ENCODE data around the gene KIF5A. TPM values are rescaled to one million over a fixed set of nuclear protein-coding genes. Genes with fewer than 3 reads are reported as not detected.

Gene KIF5A
- total and polyA plus RNA-seq, 3 experiments from 2014 or later, result 0.12 to 2.1 (median 1.8) TPM

DNA sequence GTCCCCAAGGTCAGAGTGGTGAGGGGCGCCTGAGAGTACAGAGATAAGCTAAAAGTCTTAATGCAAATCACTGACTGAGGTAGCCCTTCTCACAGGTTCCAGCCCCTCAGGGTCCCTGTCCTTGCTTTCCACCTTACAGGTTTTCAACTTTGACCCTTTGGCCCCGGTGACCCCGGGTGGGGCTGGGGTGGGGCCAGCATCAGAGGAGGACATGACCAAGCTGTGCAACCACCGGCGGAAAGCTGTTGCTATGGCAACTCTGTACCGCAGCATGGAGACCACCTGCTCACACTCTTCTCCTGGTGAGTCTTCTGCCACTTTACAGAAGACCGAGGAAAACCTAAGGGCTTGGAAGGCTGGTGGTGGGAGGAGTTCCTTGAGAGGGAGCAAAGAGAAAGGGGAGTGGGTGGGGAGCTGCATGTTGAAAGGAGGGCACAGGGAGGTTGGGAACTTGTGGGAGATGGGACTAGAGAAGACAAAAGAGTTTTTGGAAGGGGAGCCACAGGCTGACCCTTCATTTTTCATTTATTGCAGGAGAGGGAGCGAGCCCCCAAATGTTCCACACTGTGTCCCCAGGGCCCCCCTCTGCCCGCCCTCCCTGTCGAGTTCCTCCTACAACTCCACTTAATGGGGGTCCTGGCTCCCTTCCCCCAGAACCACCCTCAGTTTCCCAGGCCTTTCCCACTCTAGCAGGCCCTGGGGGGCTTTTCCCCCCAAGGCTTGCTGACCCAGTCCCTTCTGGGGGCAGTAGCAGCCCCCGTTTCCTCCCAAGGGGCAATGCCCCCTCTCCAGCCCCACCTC, 24.8 kb upstream of the KIF5A start:
- peaks cover 36% of the 10 kb centered on the region for H3K4me1 ChIP-seq (ENCODE audit: insufficient read depth, low read length)
- no peak overlapping the region for H3K4me3 ChIP-seq (ENCODE audit: low read length)
- peak overlapping the region in 6 of 7 donors; percentile 87 to 96 (median 93) for H3K4me3 Mint-ChIP-seq
- peaks cover 31 to 54% (median 34%) of the 10 kb centered on the region in 3 donors for H3K4me1 Mint-ChIP-seq
- H3K36me3 ChIP-seq (ENCODE audit: insufficient read depth, low read length), result peaks cover 27% of the 10 kb centered on the region
- peak overlapping the region; percentile 74 for H3K27ac ChIP-seq (ENCODE audit: low read depth, low read length)
- no peaks in the 10 kb centered on the region for H3K9me3 ChIP-seq (ENCODE audit: low read length)
- H3K9me3 Mint-ChIP-seq, result peaks cover 0 to 4% (median 0%) of the 10 kb centered on the region in 5 donors
- DNase-seq, result no peak
- POLR2A ChIA-PET, result interaction anchor here (1.0 to 1.5 kb wide), 2 partner anchors 22 to 47 kb away, joined by 3 to 4 read pairs; partner anchors contain the start of gene DCTN2
- H3K36me3 Mint-ChIP-seq, result peaks cover 0 to 64% (median 3%) of the 10 kb centered on the region in 3 donors
- H3K27ac Mint-ChIP-seq, result peak overlapping the region in 7 of 8 donors; percentile 87 to 100 (median 95)
- H3K27me3 ChIP-seq (ENCODE audit: insufficient read depth, low read length, poor library complexity, severe bottlenecking), result no peaks in the 10 kb centered on the region
- peaks cover 0 to 3% of the 10 kb centered on the region in 2 donors for H3K27me3 Mint-ChIP-seq
- CTCF ChIA-PET, result interaction anchor here (0.7 to 2.6 kb wide), 7 partner anchors 21 to 66 kb away, joined by 4 to 9 read pairs (median 5); partner anchors contain the start of gene GLI1

DNA sequence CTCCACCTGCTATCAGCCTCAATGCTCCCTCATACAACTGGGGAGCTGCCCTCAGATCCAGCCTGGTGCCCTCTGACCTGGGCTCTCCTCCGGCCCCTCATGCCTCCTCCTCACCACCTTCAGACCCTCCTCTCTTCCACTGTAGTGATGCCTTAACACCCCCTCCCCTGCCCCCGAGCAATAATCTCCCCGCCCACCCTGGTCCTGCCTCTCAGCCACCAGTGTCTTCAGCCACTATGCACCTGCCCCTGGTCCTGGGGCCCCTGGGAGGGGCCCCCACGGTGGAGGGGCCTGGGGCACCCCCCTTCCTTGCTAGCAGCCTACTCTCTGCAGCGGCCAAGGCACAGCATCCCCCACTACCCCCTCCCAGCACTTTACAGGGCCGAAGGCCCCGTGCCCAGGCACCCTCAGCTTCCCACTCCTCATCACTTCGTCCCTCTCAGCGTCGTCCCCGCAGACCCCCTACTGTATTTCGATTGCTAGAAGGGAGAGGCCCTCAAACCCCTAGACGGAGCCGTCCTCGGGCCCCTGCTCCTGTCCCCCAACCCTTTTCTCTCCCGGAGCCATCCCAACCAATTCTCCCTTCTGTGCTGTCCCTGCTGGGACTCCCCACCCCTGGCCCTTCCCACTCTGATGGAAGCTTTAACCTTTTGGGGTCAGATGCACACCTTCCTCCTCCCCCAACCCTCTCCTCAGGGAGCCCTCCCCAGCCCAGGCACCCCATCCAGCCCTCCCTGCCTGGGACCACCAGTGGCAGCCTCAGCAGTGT, 24.0 kb upstream of the KIF5A start:
- Mint-ChIP-seq H3K36me3 (peaks cover 0 to 69% (median 5%) of the 10 kb centered on the region in 3 donors), H3K4me3 (peak overlapping the region in 2 of 7 donors; percentile 18 to 20), H3K27ac (peak overlapping the region in 2 of 8 donors; percentile 58 to 61), H3K9me3 (peaks cover 0 to 4% (median 0%) of the 10 kb centered on the region in 5 donors), H3K27me3 (peaks cover 0 to 3% of the 10 kb centered on the region in 2 donors), H3K4me1 (peaks cover 31 to 47% (median 31%) of the 10 kb centered on the region in 3 donors)
- no peak overlapping the region for H3K27ac ChIP-seq (ENCODE audit: low read depth, low read length)
- H3K4me1 ChIP-seq (ENCODE audit: insufficient read depth, low read length), result peaks cover 36% of the 10 kb centered on the region
- no peak for DNase-seq
- H3K27me3 ChIP-seq (ENCODE audit: insufficient read depth, low read length, poor library complexity, severe bottlenecking), result no peaks in the 10 kb centered on the region
- H3K4me3 ChIP-seq (ENCODE audit: low read length), result no peak overlapping the region
- ChIA-PET POLR2A (no interaction called here), CTCF (no interaction called here)
- no peaks in the 10 kb centered on the region for H3K9me3 ChIP-seq (ENCODE audit: low read length)
- H3K36me3 ChIP-seq (ENCODE audit: insufficient read depth, low read length), result peaks cover 32% of the 10 kb centered on the region

DNA sequence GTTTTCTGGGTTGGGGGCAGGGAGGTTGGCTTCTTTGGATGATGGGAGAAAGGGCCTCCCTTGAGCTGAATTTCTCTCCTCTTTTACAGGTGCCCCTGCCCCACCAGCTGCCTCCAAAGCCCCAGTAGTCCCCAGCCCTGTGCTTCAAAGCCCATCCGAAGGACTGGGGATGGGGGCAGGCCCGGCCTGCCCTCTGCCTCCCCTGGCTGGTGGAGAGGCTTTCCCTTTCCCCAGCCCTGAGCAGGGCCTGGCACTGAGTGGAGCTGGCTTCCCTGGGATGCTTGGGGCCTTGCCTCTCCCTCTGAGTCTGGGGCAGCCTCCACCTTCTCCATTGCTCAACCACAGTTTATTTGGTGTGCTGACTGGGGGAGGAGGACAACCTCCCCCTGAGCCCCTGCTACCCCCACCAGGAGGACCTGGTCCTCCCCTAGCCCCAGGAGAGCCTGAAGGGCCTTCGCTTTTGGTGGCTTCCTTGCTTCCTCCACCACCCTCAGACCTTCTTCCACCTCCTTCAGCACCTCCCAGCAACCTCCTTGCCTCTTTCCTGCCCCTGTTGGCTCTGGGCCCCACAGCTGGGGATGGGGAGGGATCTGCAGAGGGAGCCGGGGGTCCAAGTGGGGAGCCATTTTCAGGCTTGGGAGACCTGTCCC, 23.2 kb upstream of the KIF5A start:
- Histone ChIP-seq H3K9me3 (ENCODE audit: low read length) (no peaks in the 10 kb centered on the region), H3K4me1 (ENCODE audit: insufficient read depth, low read length) (peaks cover 27% of the 10 kb centered on the region), H3K27ac (ENCODE audit: low read depth, low read length) (no peak overlapping the region), H3K4me3 (ENCODE audit: low read length) (no peak overlapping the region), H3K27me3 (ENCODE audit: insufficient read depth, low read length, poor library complexity, severe bottlenecking) (no peaks in the 10 kb centered on the region), H3K36me3 (ENCODE audit: insufficient read depth, low read length) (peaks cover 40% of the 10 kb centered on the region)
- peaks cover 0 to 3% of the 10 kb centered on the region in 2 donors for H3K27me3 Mint-ChIP-seq
- POLR2A ChIA-PET, result interaction anchor here (1.0 kb wide), 1 partner anchor 49 kb away, joined by 4 read pairs; no protein-coding TSS in a partner anchor
- H3K27ac Mint-ChIP-seq, result peak overlapping the region in 2 of 8 donors; percentile 64 to 96
- peaks cover 0 to 77% (median 5%) of the 10 kb centered on the region in 3 donors for H3K36me3 Mint-ChIP-seq
- DNase-seq, result no peak
- H3K9me3 Mint-ChIP-seq, result peaks cover 0 to 4% (median 0%) of the 10 kb centered on the region in 5 donors
- no peak overlapping the region for H3K4me3 Mint-ChIP-seq
- CTCF ChIA-PET, result no interaction called here
- H3K4me1 Mint-ChIP-seq, result peaks cover 24 to 39% (median 25%) of the 10 kb centered on the region in 3 donors

DNA sequence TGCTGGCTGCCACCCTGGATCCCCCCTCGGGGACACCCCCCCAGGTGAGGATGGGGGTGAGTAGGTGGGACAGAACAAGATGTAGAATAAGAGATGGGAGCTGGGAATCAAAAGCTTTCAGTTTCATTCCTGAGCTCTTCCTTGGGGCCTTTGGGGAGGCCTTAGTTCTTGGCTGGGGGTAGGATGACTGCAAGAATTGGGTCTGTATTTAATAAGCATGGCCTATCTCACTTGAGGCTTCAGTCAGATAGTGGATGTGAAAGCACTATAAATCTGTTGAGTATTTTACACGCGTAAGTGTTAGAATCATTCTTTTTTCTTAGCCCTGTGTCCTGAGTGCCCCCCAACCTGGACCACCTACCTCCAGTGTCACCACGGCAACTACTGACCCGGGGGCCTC, 22.7 kb upstream of the KIF5A start:
- no peaks in the 10 kb centered on the region for H3K9me3 ChIP-seq (ENCODE audit: low read length)
- peaks cover 46% of the 10 kb centered on the region for H3K36me3 ChIP-seq (ENCODE audit: insufficient read depth, low read length)
- CTCF ChIA-PET, result no interaction called here
- H3K4me1 ChIP-seq (ENCODE audit: insufficient read depth, low read length), result peaks cover 22% of the 10 kb centered on the region
- Mint-ChIP-seq H3K36me3 (peaks cover 0 to 80% (median 5%) of the 10 kb centered on the region in 3 donors), H3K9me3 (peaks cover 0 to 1% (median 0%) of the 10 kb centered on the region in 5 donors), H3K4me3 (no peak overlapping the region), H3K27me3 (peaks cover 0 to under 1% of the 10 kb centered on the region in 2 donors), H3K27ac (peak overlapping the region in 5 of 8 donors; percentile 17 to 64 (median 37)), H3K4me1 (peaks cover 18 to 33% (median 19%) of the 10 kb centered on the region in 3 donors)
- H3K27me3 ChIP-seq (ENCODE audit: insufficient read depth, low read length, poor library complexity, severe bottlenecking), result no peaks in the 10 kb centered on the region
- H3K4me3 ChIP-seq (ENCODE audit: low read length), result no peak overlapping the region
- POLR2A ChIA-PET, result interaction anchor here (1.0 kb wide), 1 partner anchor 50 kb away, joined by 4 read pairs; no protein-coding TSS in a partner anchor
- DNase-seq, result no peak
- H3K27ac ChIP-seq (ENCODE audit: low read depth, low read length), result no peak overlapping the region

DNA sequence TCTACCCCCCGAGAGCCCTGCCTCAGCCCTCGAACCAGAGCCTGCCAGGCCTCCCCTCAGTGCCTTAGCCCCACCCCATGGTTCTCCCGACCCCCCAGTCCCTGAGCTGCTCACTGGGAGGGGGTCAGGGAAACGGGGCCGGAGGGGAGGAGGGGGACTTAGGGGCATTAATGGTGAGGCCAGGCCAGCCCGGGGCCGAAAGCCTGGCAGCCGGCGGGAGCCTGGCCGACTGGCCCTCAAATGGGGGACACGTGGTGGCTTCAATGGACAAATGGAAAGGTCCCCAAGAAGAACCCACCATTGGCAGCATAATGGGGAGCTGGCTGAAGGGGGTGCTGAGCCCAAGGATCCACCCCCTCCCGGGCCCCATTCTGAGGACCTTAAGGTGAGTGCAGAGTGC, 21.7 kb upstream of the KIF5A start:
- H3K27me3 Mint-ChIP-seq, result no peaks in the 10 kb centered on the region
- CTCF ChIA-PET, result no interaction called here

DNA sequence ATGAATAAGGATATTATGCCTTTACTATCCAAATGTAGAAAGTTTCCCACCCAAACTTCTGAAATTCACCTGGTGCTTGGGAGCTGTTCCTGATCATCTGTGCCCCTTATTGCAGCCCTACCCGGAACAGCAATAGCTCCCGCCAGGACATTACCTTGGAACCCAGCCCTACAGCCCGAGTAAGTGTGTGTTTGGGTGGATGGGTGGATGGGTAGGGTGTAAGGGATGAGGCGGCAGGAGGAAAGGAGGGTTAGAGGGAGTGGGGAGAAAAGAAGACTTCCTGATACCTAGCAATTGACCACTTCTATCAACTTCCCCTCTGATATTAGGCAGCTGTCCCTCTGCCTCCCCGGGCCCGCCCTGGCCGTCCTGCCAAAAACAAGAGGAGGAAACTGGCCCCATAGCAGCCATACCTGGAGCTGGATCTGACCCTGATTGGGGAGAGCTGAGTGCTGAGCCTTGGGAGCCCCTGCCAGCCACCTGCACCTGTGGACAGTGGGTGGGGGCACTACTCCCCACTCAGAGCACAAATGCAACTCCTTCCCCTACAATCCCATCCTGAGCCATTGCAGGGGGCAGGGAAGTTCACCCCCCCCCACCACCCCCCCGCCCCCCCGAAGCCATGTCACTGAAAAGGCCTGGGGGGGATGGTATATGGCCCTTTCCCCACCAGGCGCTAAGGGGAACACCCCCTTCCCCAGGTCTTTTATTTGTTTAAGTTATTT, 20.9 kb upstream of the KIF5A start:
- no peaks in the 10 kb centered on the region for H3K27me3 Mint-ChIP-seq
- peaks cover 0 to 91% (median 5%) of the 10 kb centered on the region in 3 donors for H3K36me3 Mint-ChIP-seq
- POLR2A ChIA-PET, result no interaction called here
- H3K27ac Mint-ChIP-seq, result peak overlapping the region in 3 of 8 donors; percentile 8 to 61 (median 60)
- Histone ChIP-seq H3K4me1 (ENCODE audit: insufficient read depth, low read length) (peaks cover 11% of the 10 kb centered on the region), H3K27ac (ENCODE audit: low read depth, low read length) (no peak overlapping the region), H3K27me3 (ENCODE audit: insufficient read depth, low read length, poor library complexity, severe bottlenecking) (no peaks in the 10 kb centered on the region), H3K36me3 (ENCODE audit: insufficient read depth, low read length) (peaks cover 60% of the 10 kb centered on the region), H3K9me3 (ENCODE audit: low read length) (no peaks in the 10 kb centered on the region), H3K4me3 (ENCODE audit: low read length) (no peak overlapping the region)
- H3K9me3 Mint-ChIP-seq, result no peaks in the 10 kb centered on the region
- peaks cover 7 to 22% (median 8%) of the 10 kb centered on the region in 3 donors for H3K4me1 Mint-ChIP-seq
- no peak overlapping the region for H3K4me3 Mint-ChIP-seq
- CTCF ChIA-PET, result no interaction called here
- DNase-seq, result no peak

More for the DNA sequence above, 21.7 kb upstream of the KIF5A start:
- Mint-ChIP-seq H3K36me3 (peaks cover 0 to 88% (median 5%) of the 10 kb centered on the region in 3 donors), H3K4me1 (peaks cover 15 to 30% (median 17%) of the 10 kb centered on the region in 3 donors), H3K4me3 (no peak overlapping the region), H3K9me3 (no peaks in the 10 kb centered on the region), H3K27ac (peak overlapping the region in 2 of 8 donors; percentile 50 to 60)
- peaks cover 56% of the 10 kb centered on the region for H3K36me3 ChIP-seq (ENCODE audit: insufficient read depth, low read length)
- H3K4me3 ChIP-seq (ENCODE audit: low read length), result no peak overlapping the region
- no peak for DNase-seq
- H3K27me3 ChIP-seq (ENCODE audit: insufficient read depth, low read length, poor library complexity, severe bottlenecking), result no peaks in the 10 kb centered on the region
- H3K9me3 ChIP-seq (ENCODE audit: low read length), result no peaks in the 10 kb centered on the region
- H3K4me1 ChIP-seq (ENCODE audit: insufficient read depth, low read length), result peaks cover 19% of the 10 kb centered on the region
- no peak overlapping the region for H3K27ac ChIP-seq (ENCODE audit: low read depth, low read length)
- POLR2A ChIA-PET, result no interaction called here

DNA sequence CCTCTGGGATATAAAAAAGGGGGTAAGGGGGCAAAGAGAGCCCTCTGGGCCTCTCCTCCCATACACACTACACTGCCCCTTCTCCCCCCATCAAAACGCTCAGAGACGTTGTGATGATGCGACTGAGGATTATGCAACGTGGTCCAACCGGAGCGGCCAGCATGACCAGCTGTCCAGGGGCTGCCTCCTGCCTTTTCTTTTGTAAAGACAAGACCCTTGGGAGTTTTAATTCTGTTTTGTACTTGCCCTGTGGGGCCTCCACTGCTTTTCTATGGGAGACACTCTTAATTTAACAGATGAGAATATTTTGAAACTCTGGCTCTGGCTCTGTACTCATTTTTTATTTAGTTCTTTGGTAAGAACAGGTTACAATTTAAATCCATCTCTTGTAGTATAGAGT, 20.0 kb upstream of the KIF5A start:
- H3K4me3 ChIP-seq (ENCODE audit: low read length), result no peak overlapping the region
- Mint-ChIP-seq H3K36me3 (peaks cover 0 to 91% (median 5%) of the 10 kb centered on the region in 3 donors), H3K27me3 (no peaks in the 10 kb centered on the region), H3K4me3 (no peak overlapping the region), H3K4me1 (peaks cover 0 to 13% (median 2%) of the 10 kb centered on the region in 3 donors), H3K27ac (peak overlapping the region in 5 of 8 donors; percentile 7 to 73 (median 14)), H3K9me3 (no peaks in the 10 kb centered on the region)
- H3K4me1 ChIP-seq (ENCODE audit: insufficient read depth, low read length), result peaks cover 3% of the 10 kb centered on the region
- no peaks in the 10 kb centered on the region for H3K9me3 ChIP-seq (ENCODE audit: low read length)
- H3K27me3 ChIP-seq (ENCODE audit: insufficient read depth, low read length, poor library complexity, severe bottlenecking), result no peaks in the 10 kb centered on the region
- POLR2A ChIA-PET, result no interaction called here
- CTCF ChIA-PET, result no interaction called here
- no peak for DNase-seq
- H3K27ac ChIP-seq (ENCODE audit: low read depth, low read length), result no peak overlapping the region
- peaks cover 60% of the 10 kb centered on the region for H3K36me3 ChIP-seq (ENCODE audit: insufficient read depth, low read length)

Measured in CD8-positive, alpha-beta memory T cell (primary cell).